ENCODE data around the gene HACD2. TPM values are rescaled to one million over a fixed set of nuclear protein-coding genes. Genes with fewer than 3 reads are reported as not detected.

Gene HACD2
- total and polyA plus RNA-seq, 10 of the 15 experiments (the other 5 are each of a cell fraction or from before 2014, with no cell fraction given): 9.1 to 30.0 (median 18.8) TPM

DNA sequence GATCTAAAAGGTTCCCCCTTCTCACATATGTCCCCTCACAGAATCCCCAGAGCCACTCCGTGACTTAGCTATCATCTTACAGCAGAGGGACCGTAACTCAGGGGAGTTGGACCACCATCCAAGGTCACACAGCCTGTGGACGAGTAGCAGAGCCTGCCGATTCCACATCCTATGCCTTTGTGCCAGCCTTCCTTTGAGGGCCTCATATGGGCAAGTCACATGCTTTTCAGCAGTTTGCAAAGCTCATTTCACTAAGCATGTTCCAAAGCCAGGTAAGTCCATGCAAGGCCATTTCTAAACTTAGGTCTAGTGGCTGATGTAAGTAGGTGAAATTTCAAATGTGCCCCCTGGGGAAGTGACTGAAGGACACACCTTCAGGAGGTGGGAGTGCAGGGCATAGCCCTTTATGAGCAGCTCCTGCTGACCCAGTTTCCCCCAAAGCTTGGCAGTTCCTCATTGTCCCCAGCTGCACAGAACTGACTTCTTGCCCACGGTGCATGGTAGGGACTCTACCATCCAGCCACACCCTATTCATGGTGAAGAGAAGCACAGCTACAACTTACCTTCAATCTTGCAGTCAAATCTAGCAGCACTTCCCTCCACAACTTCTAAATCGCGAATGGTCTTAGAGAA lies 33.3 kb upstream of the HACD2 start (continued):
- TF ChIP-seq, protein P1, sequence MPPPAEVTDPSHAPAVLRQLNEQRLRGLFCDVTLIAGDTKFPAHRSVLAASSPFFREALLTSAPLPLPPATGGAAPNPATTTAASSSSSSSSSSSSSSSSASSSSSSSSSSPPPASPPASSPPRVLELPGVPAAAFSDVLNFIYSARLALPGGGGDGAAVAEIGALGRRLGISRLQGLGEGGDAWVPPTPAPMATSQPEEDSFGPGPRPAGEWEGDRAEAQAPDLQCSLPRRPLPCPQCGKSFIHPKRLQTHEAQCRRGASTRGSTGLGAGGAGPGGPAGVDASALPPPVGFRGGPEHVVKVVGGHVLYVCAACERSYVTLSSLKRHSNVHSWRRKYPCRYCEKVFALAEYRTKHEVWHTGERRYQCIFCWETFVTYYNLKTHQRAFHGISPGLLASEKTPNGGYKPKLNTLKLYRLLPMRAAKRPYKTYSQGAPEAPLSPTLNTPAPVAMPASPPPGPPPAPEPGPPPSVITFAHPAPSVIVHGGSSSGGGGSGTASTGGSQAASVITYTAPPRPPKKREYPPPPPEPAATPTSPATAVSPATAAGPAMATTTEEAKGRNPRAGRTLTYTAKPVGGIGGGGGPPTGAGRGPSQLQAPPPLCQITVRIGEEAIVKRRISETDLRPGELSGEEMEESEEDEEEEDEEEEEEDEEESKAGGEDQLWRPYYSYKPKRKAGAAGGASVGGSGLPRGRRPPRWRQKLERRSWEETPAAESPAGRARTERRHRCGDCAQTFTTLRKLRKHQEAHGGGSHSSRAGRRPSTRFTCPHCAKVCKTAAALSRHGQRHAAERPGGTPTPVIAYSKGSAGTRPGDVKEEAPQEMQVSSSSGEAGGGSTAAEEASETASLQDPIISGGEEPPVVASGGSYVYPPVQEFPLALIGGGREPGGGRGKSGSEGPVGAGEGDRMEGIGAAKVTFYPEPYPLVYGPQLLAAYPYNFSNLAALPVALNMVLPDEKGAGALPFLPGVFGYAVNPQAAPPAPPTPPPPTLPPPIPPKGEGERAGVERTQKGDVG (CRISPR knock-in tag; IDR thresholded peaks at IDR 0.05): no peak
- no peak for TF ChIP-seq TBL1XR1 (IDR thresholded peaks at IDR 0.05; ENCODE audit: low read depth, low read length)
- no peak for TF ChIP-seq MTA2 (IDR thresholded peaks at IDR 0.05; ENCODE audit: low read depth)

DNA sequence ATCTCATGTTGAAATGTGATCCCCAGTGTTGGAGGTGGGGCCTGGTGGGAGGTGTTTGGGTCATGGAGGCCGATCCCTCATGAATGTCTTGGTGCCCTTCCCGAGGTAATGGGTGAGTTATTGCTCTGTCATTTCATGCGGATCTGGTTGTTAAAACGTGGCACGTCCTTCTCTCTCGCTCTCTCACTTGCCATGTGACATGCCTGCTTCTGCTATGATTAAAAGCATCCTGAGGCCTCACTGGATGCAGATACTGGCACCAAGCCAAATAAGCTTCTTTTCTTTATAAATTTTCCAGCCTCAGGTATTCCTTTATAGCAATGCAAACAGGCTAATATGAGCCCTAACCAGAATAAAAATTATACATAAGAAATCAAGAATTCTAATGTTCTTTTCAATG lies 31.7 kb upstream of the HACD2 start:
- Histone ChIP-seq H2AFZ (ENCODE audit: control insufficient read depth, low read depth, low read length) (no peak overlapping the region), H3K4me1 (ENCODE audit: control insufficient read depth, insufficient read depth, low read length) (no peaks in the 10 kb centered on the region), H3K27ac (ENCODE audit: control insufficient read depth, insufficient read depth) (no peak overlapping the region), H3K27me3 (replicated peaks in 1 of 2; ENCODE audit: control insufficient read depth in 2 of 2, insufficient read depth in 2 of 2, low read length in 1 of 2) (no peaks in the 10 kb centered on the region), H3K36me3 (ENCODE audit: control insufficient read depth in 2 of 2, insufficient read depth in 2 of 2, low read length in 1 of 2) (no peaks in the 10 kb centered on the region; a peak in 1 of 4 replicates), H3K79me2 (ENCODE audit: control insufficient read depth, insufficient read depth, low read length) (no peaks in the 10 kb centered on the region), H3K4me3 (no peak overlapping the region), H3K4me2 (ENCODE audit: control insufficient read depth, insufficient read depth) (no peak overlapping the region), H3K9ac (ENCODE audit: control insufficient read depth, insufficient read depth, low read length) (no peak overlapping the region), H3K9me3 (replicated peaks; ENCODE audit: control insufficient read depth, insufficient read depth, low read length) (no peaks in the 10 kb centered on the region), H4K20me1 (ENCODE audit: control insufficient read depth, insufficient read depth) (no peaks in the 10 kb centered on the region)
- FAIRE-seq (no peak), ATAC-seq (no peak), DNase-seq (ENCODE audit: low read depth, low spot score) (no peak)
- TF ChIP-seq, protein P2, sequence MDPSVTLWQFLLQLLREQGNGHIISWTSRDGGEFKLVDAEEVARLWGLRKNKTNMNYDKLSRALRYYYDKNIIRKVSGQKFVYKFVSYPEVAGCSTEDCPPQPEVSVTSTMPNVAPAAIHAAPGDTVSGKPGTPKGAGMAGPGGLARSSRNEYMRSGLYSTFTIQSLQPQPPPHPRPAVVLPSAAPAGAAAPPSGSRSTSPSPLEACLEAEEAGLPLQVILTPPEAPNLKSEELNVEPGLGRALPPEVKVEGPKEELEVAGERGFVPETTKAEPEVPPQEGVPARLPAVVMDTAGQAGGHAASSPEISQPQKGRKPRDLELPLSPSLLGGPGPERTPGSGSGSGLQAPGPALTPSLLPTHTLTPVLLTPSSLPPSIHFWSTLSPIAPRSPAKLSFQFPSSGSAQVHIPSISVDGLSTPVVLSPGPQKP (IDR thresholded peaks at IDR 0.05; ENCODE audit: low read depth, low read length): no peak
- TF ChIP-seq POLR2A (IDR thresholded peaks at IDR 0.05; ENCODE audit: low read depth, low read length) (no peak), HDGF (IDR thresholded peaks at IDR 0.05) (no peak), SRF (IDR thresholded peaks at IDR 0.05; ENCODE audit: low read depth in 2 of 2, low read length in 2 of 2) (no peak), SMAD5 (IDR thresholded peaks at IDR 0.05; ENCODE audit: low read depth) (no peak), HDAC6 (IDR thresholded peaks at IDR 0.05; ENCODE audit: unreplicated experiment) (no peak), SP1 (IDR thresholded peaks at IDR 0.05; ENCODE audit: low read depth, low read length) (no peak), KAT2A (conservative IDR thresholded peaks at IDR 0.05; ENCODE audit: control insufficient read depth, low read depth, low read length) (no peak), MXI1 (IDR thresholded peaks at IDR 0.05; ENCODE audit: low read depth, low read length) (no peak), CBX5 (IDR thresholded peaks at IDR 0.05; ENCODE audit: low read depth) (no peak), MTA2 (IDR thresholded peaks at IDR 0.05; ENCODE audit: low read depth) (no peak), MEF2B (IDR thresholded peaks at IDR 0.05; ENCODE audit: partially characterized antibody, poor library complexity, severe bottlenecking) (no peak), BCL11A (IDR thresholded peaks at IDR 0.05; ENCODE audit: low read depth, low read length) (no peak)
- TF ChIP-seq, protein P3, sequence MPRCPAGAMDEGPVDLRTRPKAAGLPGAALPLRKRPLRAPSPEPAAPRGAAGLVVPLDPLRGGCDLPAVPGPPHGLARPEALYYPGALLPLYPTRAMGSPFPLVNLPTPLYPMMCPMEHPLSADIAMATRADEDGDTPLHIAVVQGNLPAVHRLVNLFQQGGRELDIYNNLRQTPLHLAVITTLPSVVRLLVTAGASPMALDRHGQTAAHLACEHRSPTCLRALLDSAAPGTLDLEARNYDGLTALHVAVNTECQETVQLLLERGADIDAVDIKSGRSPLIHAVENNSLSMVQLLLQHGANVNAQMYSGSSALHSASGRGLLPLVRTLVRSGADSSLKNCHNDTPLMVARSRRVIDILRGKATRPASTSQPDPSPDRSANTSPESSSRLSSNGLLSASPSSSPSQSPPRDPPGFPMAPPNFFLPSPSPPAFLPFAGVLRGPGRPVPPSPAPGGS (IDR thresholded peaks at IDR 0.05; ENCODE audit: borderline replicate concordance, insufficient read depth, low read depth, low read length, poor library complexity, severe bottlenecking): no peak
- ChIA-PET POLR2A (no interaction called here), RAD21 (ENCODE audit: unreplicated experiment) (no interaction called here), CTCF (interaction anchor here (1.4 kb wide), 1 partner anchor 8 kb away, joined by 3 read pairs; no protein-coding TSS in a partner anchor), SMC1A (ENCODE audit: uncharacterized antibody, unreplicated experiment) (no interaction called here)
- intact Hi-C loops (cut with micrococcal nuclease; ENCODE audit: unreplicated experiment): no loop called here
- 97% methylated on average over 6 of the region's 6 CpGs for WGBS (ENCODE audit: insufficient coverage, insufficient replicate concordance, low lambda C conversion rate, missing lambda C conversion rate)
- in situ Hi-C loops (cut with MboI): no loop called here
- BruUV-seq (replicated peaks): no TSS peak
